ENCODE measurements around the gene CYTH4.
"Not testable (repeated sequence)": the region's sequence is repeated elsewhere in the genome, so short reads cannot be mapped to it uniquely, and the experiment has no call there.

The CYTH4 gene

DNA sequence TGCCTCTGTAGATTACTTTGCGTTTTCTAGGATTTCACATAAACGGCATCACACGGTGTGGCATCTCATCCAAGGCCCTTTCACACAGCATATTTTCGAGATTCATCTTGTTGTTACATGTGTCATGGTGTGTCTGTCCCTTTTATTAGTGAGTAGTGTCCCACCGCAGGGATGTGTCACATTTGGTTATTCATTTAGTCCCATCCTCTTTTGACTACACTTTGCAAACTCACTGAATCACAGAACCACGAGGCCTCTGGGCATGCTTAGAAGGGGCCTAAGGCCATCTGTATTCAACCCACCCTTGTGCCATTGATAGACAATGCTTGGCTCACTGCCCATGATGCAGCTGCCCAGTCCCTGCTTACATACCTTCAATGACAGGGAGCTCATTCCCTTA lies 34.1 kb upstream of the CYTH4 start:
- DNase-seq = no peak

DNA sequence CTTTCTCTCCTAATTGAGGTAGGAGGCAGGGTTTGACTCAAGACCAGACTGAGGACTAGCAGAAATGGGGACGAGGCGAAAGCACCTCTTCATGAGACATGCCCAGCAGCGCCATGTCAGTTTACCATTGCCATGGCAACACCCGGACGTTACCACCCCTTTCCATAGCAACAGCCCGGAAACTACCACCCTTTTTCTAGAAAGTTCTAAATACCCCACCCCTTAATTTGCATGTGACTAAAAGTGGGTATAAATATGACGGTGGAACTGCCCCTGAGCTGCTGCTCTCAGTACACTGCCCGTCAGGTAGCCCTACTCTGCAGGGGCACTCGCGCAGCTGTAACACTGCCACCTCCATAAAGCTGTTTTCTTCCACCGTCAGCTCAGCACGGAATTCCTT lies 32.3 kb upstream of the CYTH4 start:
- DNase-seq = no peak

DNA sequence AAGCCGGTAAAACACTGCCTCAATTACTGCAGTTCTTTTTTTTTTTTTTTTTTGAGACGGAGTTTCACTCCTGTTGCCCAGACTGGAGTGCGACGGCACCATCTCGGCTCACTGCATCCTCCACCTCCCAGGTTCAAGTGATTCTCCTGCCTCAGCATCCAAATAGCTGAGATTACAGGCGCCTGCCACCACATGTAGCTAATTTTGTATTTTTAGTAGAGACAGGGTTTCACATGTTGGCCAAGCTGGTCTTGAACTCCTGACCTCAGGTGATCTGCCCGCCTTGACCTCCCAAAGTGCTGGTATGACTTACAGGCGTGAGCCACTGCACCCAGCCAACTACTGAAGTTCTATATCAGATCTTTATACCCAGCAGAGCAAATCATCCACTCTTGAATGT lies 30.5 kb upstream of the CYTH4 start:
- not testable (repeated sequence) for DNase-seq

DNA sequence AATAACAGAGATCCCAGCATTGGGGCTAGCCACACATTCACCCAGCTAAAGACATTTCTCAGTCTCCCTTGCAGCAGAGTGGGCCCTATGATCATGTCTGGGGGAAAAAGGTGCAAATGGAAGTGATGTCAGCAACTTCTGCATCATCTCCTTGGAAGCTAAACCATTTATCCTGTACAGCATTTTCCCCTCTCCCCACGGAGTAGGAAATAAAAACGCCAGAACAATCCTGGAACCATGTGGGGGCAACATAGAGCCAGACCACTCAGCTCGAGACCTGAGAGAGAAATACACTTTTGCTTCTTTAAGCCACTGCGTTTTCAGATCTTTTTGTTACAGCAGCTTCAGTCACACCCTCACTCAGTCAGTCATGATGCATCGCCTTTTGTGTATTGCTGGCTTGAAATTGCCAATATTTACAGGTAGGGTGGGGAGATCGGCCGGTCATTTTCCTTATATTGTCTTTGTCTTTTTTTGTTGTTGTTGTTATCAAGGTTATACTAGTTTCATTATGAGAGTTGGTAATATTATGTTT lies 29.1 kb upstream of the CYTH4 start:
- DNase-seq = no peak

DNA sequence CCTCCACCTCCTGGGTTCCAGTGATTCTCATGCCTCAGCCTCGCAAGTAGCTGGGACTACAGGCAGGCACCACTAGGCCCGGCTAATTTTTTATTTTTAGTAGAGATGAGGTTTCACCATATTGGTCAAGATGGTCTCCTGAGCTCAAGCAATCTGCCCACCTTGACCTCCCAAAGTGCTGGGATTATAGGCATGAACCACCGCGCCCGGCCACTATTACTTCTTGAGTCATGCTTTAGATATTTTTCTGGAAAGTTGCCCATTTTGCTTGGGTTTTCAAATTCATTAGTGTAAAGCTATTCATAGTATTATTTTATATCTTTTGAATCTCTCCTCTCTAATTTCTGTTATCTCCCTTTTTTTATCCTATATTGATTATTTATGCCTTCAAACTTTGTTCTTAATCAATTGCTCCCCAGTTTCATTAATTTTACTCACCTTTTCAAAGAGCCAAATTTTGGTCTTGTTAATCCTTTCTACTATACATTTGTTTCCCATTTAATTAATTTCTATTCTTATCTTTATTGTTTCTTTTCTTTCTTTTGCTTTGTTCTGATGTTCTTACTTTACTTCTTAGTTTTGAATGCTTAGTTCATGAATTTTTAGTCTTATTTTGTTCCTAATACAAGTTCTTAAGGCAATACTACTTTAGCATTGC lies 28.0 kb upstream of the CYTH4 start:
- DNase-seq = no peak

DNA sequence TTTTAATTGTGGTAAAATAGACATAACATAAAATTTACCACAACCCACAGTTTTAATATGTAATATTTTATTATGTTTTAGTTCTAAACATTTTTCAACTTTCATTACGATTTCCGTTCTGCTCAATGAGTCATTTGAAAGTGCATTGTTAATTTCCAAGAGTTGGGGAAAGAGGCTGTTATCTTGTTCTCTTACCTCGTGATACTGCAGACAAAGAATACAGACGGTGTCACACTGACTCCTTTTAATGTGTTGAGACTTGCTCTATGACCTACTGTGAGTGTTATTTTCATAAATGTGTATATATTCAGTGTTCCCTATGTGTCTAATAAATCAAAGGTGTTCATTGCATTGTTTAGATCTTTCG lies 27.5 kb upstream of the CYTH4 start:
- no peak for DNase-seq

DNA sequence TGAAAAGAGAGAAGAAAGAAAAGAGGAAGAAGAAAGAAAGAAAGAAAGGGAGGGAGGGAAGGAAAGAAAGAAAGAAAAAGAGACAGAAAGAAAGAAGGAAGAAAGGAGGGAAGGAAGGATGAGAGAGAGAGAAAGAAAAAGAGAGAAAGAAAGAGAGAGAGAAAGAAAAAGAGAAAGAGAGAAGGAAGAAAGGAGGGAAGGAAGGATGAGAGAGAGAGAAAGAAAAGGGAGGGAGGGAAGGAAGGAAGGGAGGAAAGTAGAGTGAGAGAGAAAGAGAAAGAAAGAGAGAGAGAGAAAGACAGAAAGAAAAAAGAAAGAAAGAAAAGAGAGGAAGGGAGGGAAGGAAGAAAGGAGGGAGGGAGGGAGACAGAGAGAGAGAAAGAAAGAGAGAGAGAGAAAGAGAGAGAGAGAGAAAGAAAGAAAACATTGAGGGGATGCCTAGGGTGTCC lies 26.7 kb upstream of the CYTH4 start:
- DNase-seq = no peak

DNA sequence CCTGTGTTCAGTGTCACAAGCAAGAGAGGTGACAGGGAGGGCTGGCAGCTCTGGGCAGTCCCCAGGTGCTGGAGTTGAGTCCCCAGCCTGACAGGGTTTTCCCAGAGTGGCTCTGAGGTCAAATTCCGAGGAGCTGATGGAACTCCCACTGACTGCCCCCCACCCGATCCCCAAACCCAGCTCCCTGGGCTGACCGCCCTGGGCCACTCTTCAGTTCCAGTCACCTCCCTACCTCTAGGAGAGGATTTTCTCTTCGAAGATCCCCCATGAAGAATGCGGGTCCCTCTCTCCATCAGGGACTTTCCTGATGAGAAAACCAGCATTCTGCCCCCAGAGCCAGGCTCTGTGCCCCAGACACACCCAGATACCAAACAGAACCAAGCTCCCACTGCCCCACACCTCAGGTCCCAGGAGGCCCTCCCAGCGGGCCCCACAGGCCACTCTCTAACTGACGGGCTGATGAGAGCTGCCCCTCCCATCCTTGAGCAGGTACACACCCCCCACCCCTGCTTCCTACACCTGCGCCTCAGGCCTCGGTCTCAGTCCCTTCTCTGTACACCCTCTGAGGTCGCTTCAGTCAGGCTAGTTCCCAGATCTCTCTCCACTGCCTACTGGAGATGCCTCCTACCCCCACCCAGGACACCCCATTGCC lies 26.1 kb upstream of the CYTH4 start:
- no peak for DNase-seq

DNA sequence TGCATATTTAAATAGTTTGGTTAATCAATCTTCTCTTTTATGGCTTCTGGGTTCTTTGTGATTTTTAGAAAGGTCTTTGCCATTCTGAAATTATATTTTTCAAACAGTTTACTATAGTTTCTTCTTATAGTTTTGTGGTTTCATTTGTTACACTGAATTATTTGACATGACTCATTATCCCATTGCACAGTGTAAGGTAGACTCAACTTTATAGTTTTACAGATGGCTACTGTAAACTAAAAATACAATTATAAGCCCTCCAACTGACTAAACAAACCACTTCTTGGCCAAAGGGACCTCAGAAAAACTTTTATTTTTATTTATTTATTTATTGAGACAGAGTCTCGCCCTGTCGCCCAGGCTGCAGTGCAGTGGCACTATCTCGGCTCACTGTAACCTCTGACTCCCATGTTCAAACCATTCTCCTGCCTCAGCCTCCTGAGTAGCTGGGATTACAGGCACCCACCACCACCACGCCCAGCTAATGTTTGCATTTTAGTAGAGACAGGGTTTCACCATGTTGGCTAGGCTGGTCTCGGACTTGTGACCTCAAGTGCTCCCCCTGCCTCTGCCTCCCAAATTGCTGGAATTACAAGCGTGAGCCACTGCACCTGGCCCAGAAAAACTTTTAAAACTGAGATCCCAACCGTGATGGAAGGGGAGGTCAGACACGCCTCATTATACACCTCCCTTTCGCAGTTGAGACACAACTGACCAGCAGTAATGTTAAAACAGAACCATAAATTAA lies 24.1 kb upstream of the CYTH4 start:
- no peak for DNase-seq

DNA sequence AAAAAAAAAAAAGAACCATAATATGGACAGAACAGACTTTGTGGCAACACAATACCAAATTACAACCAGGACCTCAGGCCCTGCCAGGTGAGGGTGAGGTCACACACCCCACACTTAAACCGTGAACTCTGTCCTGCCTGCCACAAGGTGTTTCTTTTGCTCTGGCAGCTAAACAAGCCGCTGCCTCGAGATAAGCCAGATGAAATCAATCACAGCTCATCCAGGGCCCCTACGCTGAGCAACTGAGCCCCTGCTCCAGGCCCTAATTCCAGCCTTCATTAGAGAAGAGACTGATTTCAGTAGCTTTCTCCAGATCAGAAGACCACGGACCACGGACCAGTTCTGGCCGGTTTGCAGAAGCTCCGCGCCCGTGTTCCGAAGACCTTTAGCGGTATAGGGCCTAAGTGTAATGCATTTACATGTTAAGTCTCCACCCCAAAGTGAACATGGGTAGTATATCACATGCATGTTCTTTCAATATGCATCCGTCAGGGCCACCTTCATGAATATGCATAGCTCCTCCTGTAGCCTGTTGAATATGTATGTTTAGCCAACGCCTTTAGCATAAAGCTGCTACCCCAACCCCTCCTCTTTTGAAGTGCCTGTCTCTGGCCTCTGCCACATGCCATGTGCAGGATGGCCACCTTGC lies 23.4 kb upstream of the CYTH4 start:
- DNase-seq = no peak

DNA sequence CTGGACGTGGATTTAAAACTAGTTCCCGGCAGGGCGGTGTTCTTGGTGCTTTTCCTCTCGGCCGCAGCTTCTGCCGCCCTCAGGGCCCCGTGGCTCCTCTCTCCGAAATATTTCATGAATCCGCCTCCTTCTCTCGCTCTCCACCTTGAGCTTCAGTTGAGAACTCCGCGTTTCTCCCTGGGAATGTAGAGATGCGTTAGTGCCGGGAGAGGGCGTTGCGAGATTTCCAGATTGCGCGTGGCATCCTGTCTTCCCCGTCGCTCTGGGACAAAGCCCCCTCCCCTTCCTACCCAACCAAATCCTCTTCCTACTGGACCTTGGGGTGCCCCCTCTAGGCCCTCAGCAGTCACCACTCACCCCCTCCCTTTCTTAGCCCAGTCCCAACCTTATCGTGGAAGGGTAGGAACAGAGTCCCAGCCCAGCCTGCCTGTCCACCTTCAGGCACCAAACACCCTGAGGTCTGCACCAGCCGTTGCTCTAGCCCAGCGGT lies 22.7 kb upstream of the CYTH4 start:
- DNase-seq = no peak

DNA sequence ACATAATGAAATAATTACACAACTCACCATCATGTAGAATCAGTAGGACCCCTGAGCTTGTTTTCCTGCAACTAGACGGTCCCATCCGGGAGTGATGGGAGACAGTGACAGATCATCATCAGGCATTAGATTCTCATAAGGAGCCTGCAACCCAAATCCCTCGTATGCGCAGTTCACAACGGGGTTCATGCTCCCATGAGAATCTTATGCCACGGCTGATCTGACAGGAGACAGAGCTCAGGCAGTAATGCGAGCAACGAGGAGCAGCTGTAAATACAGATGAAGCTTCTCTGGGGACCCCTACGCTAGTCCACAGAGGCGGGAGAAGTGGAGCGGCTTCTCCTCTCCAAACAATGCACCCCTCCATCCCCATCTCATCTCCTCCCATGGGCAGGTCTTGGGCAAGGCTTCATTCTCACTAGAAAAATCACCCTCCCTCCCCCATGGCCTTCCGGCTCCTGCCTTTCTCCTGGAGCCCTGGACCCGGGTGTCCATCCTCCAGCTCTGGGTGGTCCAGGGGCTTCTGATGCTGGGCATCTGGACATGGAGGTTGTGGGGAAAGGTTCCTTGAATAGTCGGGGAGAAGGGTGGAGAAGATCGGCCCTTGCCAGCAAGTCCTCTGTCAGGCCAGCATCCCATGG lies 22.0 kb upstream of the CYTH4 start:
- DNase-seq = no peak

DNA sequence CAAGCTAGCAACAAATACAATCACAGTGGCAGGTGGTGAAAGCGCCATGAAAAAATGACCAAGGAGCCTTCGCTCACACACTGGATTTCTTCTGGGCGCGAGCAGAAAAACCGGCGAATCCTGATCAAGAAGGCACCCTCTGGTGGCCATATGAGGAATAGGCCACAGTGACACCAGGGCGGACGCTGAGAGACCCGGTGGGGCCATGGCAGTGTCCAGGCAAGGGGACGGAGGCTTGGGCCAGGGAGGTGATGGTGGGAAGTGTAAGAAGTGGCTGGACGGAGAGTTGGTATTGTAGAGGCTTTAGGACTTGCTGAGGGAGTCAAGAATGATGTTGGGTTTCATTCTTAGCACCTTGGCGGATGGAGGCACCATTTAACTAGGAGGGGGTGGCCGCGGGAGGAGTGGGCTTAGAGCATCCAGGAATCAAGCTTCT lies 21.4 kb upstream of the CYTH4 start:
- DNase-seq = peak in 4 of 5 experiments; percentile 48 to 65 (median 51)

DNA sequence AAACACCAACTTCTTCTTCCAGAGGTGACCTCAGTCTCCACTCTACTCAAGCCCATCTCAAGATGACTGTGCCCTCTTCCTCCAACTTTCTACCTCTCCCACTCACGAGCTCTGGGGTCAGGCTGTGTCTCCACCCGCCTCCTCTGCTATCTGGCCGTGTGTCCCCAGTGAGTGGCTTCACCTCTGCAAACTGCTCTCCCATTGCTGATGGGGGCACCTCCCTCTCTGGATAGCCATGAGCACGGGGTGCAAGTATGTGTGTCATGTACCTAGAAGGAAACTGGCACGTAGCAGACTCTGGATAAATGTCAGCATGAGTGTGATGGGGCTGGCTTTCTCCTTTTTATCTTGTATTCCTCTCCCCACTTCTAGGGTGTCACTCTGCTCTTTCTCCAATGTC lies 20.0 kb upstream of the CYTH4 start:
- DNase-seq = no peak

DNA sequence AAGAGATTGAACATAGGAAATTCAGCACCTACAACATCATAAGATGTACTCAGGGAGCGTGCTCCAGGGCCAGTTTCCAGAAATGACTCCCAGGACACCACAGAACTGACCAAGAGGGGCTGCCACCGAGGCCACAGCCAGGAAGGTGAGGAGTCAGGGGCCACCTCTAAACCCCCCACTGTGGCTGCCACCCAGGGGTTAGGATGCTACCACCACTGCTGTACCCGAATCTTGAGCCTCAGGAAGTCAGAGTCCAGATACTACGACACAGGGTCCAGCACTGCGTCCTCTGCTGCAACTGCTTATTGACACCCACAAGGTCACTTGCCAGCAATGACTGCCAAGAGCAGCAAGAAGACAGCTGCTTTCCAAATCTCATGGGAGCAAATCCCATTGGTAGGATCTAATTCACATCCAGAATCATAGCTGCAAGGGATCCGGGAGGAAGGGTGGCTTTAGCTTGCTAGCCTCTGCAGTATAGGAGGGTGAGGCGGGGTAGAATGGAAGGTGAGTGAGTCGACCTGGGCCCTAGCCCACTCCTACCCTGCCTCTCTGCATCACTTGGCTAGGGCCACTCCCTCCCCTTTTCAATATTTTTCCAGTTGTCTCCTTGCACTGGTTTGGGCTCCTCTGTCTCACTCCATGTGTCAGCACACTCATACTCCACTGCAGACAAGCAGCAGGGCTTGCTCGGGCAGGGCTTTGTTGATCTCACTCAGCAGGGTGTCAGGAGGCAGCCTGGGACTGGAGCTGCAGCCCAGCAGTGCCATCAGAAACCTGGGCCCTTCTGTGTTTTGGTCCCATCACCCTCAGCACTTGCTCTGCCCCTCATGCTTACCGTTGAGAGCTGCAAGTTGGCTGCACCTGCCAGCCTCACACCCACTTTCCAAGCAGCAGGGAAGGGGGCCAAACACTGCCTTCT lies 18.1 kb upstream of the CYTH4 start:
- no peak for DNase-seq

DNA sequence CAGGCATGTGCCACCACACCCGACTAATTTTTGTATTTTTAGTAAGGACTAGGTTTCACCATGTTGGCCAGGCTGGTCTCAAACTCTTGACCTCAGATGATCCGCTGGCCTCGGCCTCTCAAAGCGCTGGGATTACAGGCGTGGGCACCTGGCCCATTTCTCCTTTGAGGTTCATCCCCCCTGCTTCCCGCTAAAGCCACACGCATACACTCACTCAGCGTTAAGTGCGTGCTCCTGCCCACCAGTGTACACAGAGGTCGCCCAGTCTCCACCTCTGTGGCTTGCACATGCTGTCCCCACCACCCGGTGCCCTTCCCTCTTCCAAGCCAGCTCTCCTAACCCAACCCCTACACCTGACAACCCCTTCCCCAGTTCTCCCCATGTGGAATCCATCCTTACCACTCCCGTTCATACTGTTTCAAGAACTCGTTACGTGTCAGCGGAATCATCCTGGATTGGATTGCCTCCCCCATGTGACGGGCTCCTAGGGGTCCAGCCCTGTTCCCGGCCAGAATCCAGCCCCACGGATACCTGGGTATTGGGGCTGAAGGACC lies 15.7 kb upstream of the CYTH4 start:
- DNase-seq = no peak

DNA sequence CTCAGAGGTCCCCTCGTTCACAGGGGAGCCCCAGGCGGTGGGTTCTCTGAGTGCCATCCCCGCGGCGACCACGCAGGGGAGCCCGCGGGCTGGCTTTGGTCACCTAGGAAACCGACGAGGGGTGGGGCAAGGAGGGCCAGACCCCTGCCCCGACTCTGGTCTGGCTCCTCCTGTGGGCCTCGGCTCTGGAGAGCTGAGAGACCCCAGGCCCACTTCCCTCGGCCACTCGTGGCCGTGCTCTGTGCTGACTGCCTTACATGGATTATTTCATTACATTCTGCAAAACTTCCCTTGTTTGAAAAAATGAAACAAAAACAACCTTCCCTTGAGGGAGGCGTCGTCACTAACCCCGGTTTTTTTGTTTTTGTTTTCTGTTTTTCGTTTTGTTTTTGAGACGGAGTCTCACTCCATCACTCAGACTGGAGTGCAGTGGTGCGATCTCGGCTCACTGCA lies 15.1 kb upstream of the CYTH4 start:
- peak; percentile 50 to 69 (median 53) for DNase-seq

DNA sequence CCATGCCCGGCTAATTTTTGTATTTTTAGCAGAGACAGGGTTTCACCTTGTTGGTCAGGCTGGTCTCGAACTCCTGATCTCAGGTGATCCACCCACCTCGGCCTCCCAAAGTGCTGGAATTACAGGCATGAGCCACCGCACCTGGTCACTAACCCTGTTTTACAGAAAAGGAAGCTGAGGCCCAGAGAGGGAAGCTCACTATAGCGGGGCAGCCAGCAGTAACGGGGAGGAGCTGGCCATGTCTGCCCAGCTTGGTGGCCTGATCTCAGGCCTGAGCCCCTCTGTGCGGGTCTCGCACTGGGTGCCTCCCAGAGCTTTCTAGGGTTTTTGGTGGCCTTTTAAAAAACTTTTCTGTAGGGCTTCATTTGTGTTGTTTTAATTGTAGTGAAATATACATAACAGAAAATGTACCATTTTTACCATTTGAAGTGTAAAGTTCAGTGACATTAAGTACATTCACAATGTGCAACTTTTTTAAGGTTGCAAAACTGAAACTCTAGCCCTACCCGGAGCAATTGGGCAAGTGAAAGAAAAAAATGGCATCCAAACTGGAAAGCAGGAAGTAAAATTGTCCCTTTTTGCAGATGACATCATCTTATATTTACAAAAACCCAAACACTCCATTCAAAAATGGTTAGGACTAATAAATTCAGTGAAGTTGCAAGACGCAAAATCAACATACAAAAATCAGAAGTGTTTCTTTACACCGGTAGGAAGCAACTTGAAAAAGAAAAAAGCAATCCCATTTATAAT lies 14.5 kb upstream of the CYTH4 start:
- DNase-seq = no peak

DNA sequence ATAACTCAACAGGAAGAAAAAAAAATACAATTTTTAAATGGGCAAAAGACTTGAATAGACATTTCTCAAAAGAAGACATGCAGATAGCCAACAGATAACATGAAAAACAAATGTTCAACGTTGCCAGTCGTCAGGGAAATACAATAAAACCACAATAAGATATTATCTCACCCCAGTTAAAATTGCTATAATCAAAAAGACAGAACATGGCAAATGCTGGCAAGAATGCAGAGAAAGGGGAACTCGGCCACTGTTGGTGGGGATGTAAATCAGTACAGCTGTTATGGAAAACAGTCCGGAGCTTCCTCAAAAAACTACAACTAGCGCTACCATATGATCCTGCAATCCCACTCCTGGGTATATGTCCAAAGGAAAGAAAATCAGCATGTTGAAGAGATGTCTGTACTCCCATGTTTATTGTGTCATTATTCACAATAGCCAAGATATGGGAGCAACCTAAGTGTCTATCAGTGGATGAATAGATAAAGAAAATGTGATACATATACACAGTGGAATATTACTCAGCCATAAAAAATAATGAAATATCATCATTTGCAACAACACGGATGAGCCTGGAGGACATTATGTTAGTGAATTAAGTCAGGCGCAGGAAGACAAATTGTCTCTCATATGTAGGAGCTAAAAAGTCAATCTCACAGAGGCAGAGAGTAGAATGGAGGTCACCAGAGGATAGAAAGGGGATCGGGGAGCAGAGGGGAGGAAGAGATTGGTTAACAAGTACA lies 12.2 kb upstream of the CYTH4 start:
- peak in 1 of 5 experiments; percentile 52 for DNase-seq

Measured in T-helper 2 cell (primary cell).